ENCODE measurements around the gene HES1.

DNA sequence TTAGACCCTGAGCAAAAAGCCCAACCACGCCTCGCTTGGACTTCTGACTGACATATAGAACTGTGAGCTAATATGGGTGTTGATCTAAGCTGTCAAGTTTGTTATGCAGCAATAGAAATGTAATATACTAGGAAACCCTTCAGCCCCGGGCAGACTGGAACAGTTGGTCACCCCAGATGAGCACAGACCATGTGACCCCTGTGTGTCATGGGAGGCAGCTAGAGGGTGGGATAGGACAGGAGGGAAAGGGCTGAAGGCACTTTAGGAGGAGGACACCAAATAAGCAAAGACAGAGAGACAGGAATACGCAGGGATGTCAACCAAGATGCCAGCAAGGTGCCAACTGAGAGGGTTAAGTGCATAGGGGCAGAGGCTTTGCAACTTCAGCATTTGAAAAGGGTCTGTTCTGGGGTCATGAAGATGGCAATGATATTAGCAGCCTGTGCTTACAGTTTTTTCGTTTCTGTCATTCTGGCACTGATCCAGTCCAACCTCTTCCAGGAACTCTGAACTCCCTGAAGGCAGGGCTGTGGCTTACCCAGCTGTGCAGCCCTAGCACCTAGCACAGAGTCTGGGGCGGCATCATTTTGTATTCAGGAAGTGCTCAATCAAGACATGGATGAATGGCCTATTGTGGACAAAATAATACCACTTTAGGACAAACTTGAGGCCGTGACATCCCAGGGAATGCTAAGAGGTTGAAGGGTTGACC, 51.4 kb downstream of the HES1 start:
- TF ChIP-seq EZH2 (IDR thresholded peaks at IDR 0.05; ENCODE audit: borderline replicate concordance, insufficient read depth, low read length, poor library complexity, severe bottlenecking) (no peak), POLR2AphosphoS5 (IDR thresholded peaks at IDR 0.05) (no peak), MXI1 (conservative IDR thresholded peaks at IDR 0.05; ENCODE audit: poor library complexity, severe bottlenecking) (no peak)
- TF ChIP-seq, protein P1, sequence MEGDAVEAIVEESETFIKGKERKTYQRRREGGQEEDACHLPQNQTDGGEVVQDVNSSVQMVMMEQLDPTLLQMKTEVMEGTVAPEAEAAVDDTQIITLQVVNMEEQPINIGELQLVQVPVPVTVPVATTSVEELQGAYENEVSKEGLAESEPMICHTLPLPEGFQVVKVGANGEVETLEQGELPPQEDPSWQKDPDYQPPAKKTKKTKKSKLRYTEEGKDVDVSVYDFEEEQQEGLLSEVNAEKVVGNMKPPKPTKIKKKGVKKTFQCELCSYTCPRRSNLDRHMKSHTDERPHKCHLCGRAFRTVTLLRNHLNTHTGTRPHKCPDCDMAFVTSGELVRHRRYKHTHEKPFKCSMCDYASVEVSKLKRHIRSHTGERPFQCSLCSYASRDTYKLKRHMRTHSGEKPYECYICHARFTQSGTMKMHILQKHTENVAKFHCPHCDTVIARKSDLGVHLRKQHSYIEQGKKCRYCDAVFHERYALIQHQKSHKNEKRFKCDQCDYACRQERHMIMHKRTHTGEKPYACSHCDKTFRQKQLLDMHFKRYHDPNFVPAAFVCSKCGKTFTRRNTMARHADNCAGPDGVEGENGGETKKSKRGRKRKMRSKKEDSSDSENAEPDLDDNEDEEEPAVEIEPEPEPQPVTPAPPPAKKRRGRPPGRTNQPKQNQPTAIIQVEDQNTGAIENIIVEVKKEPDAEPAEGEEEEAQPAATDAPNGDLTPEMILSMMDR (IDR thresholded peaks at IDR 0.05; ENCODE audit: poor library complexity, severe bottlenecking) = no peak

Measured in neural cell (in vitro differentiated cells).